Measurements from ENCODE around the gene SGIP1. TPM values are rescaled to one million over a fixed set of nuclear protein-coding genes. Genes with fewer than 3 reads are reported as not detected.

The SGIP1 gene
- total RNA-seq, 1 donor from 2014 or later, result 5.3 TPM

- Mint-ChIP-seq H3K9me3 (no peaks in the 10 kb centered on the region), H3K4me3 (no peak overlapping the region), H3K27ac (ENCODE audit: unreplicated experiment) (no peak overlapping the region), H3K4me1 (no peaks in the 10 kb centered on the region), H3K36me3 (ENCODE audit: low read depth) (no peaks in the 10 kb centered on the region), H3K27me3 (ENCODE audit: low read depth) (peaks cover 9% of the 10 kb centered on the region)
- no peak for DNase-seq (ENCODE audit: low read depth, low spot score)
- no peak for TF ChIP-seq CTCF (conservative IDR thresholded peaks at IDR 0.05)
These were observed 40.2 kb upstream of the SGIP1 start for GRCh38 chr1:66493731-66494130.

GRCh38 chr1:66494482-66494881, 39.5 kb upstream of the SGIP1 start:
- no peaks in the 10 kb centered on the region for H3K9me3 Mint-ChIP-seq

GRCh38 chr1:66495495-66495894, 38.5 kb upstream of the SGIP1 start:
- no peak overlapping the region for H3K4me3 Mint-ChIP-seq
- no peaks in the 10 kb centered on the region for H3K4me1 Mint-ChIP-seq
- no peaks in the 10 kb centered on the region for H3K36me3 Mint-ChIP-seq (ENCODE audit: low read depth)
- H3K9me3 Mint-ChIP-seq, result no peaks in the 10 kb centered on the region
- DNase-seq (ENCODE audit: low read depth, low spot score), result no peak
- TF ChIP-seq CTCF (conservative IDR thresholded peaks at IDR 0.05), result no peak
- peaks cover 10% of the 10 kb centered on the region for H3K27me3 Mint-ChIP-seq (ENCODE audit: low read depth)
- no peak overlapping the region for H3K27ac Mint-ChIP-seq (ENCODE audit: unreplicated experiment)

More at GRCh38 chr1:66494482-66494881, 39.5 kb upstream of the SGIP1 start:
- Mint-ChIP-seq H3K36me3 (ENCODE audit: low read depth) (no peaks in the 10 kb centered on the region), H3K4me3 (no peak overlapping the region), H3K27me3 (ENCODE audit: low read depth) (peaks cover 10% of the 10 kb centered on the region), H3K27ac (ENCODE audit: unreplicated experiment) (no peak overlapping the region), H3K4me1 (no peaks in the 10 kb centered on the region)
- DNase-seq (ENCODE audit: low read depth, low spot score), result no peak
- TF ChIP-seq CTCF (conservative IDR thresholded peaks at IDR 0.05), result no peak

GRCh38 chr1:66497910-66498309, 36.0 kb upstream of the SGIP1 start:
- no peak overlapping the region for H3K4me3 Mint-ChIP-seq
- H3K9me3 Mint-ChIP-seq, result no peaks in the 10 kb centered on the region
- no peaks in the 10 kb centered on the region for H3K36me3 Mint-ChIP-seq (ENCODE audit: low read depth)
- H3K4me1 Mint-ChIP-seq, result no peaks in the 10 kb centered on the region
- no peak for DNase-seq (ENCODE audit: low read depth, low spot score)
- no peak for TF ChIP-seq CTCF (conservative IDR thresholded peaks at IDR 0.05)
- H3K27me3 Mint-ChIP-seq (ENCODE audit: low read depth), result peaks cover 15% of the 10 kb centered on the region
- no peak overlapping the region for H3K27ac Mint-ChIP-seq (ENCODE audit: unreplicated experiment)

- Mint-ChIP-seq H3K9me3 (no peaks in the 10 kb centered on the region), H3K4me1 (no peaks in the 10 kb centered on the region), H3K4me3 (no peak overlapping the region), H3K36me3 (ENCODE audit: low read depth) (no peaks in the 10 kb centered on the region), H3K27ac (ENCODE audit: unreplicated experiment) (no peak overlapping the region), H3K27me3 (ENCODE audit: low read depth) (peaks cover 15% of the 10 kb centered on the region)
- DNase-seq (ENCODE audit: low read depth, low spot score), result no peak
- TF ChIP-seq CTCF (conservative IDR thresholded peaks at IDR 0.05), result no peak
These were observed 33.7 kb upstream of the SGIP1 start for GRCh38 chr1:66500301-66500700.

GRCh38 chr1:66502086-66502485, 31.9 kb upstream of the SGIP1 start:
- Mint-ChIP-seq H3K4me3 (no peak overlapping the region), H3K9me3 (no peaks in the 10 kb centered on the region), H3K36me3 (ENCODE audit: low read depth) (no peaks in the 10 kb centered on the region), H3K4me1 (no peaks in the 10 kb centered on the region), H3K27ac (ENCODE audit: unreplicated experiment) (no peak overlapping the region), H3K27me3 (ENCODE audit: low read depth) (peaks cover 13% of the 10 kb centered on the region)
- DNase-seq (ENCODE audit: low read depth, low spot score), result no peak
- TF ChIP-seq CTCF (conservative IDR thresholded peaks at IDR 0.05), result no peak

All from neural crest cell (in vitro differentiated cells).